HG03103 (cell line): ENCODE measurements around the gene EID2.

ENCODE experiments used
- ATAC-seq: cut with Tn5 transposase; IDR thresholded peaks from one replicate; pipeline ENCODE4 v1.9.1; 2021; ENCODE audit warnings: low read depth; ENCODE audit not compliant: unreplicated experiment

The EID2 gene

DNA sequence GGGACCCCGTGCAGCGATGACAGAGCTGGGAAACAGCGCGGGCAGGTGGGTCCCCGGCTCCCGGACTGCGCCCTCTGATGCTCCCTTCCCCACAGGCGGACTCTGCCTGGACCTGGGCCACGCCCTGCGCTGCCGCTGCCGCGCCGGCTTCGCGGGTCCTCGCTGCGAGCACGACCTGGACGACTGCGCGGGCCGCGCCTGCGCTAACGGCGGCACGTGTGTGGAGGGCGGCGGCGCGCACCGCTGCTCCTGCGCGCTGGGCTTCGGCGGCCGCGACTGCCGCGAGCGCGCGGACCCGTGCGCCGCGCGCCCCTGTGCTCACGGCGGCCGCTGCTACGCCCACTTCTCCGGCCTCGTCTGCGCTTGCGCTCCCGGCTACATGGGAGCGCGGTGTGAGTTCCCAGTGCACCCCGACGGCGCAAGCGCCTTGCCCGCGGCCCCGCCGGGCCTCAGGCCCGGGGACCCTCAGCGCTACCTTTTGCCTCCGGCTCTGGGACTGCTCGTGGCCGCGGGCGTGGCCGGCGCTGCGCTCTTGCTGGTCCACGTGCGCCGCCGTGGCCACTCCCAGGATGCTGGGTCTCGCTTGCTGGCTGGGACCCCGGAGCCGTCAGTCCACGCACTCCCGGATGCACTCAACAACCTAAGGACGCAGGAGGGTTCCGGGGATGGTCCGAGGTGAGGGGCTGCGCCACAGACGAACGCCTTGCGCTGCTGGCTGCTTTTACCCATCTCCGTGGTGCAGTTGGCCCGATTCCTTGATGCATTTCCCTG, 32.8 kb downstream of the EID2 start:
- ATAC-seq: no peak

DNA sequence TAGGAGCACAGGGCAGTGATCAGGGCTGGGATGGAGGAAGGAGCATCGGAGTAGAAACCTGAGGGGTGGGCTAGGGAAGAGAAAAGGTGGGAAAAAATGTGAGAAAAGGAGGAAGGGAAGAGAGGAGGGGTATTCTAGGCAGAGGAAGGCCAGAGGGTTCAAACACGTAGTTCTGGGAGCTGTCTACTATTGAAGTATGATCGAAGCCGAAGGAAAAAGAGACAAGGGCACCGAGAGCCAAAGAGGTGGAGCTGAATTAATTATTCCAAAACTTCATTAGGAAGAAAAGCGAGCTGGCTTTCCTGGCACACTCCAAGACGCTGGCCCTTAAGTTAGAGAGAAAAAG, 33.4 kb downstream of the EID2 start:
- no peak for ATAC-seq

DNA sequence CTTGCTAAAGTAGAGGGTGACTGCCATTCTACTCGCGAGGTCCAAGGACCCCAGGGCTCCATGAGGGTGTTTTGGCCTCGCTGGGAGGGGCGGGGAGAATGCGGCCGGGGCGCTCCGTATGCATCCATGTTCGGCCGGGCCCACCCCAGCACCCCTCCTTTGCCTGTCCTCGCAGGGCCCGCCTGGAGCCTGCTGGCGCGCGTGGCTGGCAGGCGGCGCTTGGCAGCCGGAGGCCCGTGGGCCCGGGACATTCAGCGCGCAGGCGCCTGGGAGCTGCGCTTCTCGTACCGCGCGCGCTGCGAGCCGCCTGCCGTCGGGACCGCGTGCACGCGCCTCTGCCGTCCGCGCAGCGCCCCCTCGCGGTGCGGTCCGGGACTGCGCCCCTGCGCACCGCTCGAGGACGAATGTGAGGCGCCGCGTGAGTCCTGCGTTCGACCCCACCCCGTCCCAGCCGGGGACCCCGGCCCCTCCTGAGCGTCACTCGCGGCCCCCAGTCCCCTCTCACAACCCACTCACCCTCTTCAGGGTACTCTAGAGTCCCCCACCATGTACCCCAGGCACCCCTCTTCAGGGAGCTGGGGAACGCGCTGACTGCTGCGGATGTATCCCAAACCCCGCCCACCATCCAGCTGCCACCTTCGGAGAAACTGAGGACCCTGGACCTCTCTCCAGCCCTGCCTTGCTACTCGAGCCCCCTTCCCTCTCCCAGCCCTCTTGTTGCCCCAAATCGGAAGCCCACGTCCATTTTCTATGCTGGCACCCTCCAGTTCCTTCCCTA, 37.1 kb downstream of the EID2 start:
- no peak for ATAC-seq

DNA sequence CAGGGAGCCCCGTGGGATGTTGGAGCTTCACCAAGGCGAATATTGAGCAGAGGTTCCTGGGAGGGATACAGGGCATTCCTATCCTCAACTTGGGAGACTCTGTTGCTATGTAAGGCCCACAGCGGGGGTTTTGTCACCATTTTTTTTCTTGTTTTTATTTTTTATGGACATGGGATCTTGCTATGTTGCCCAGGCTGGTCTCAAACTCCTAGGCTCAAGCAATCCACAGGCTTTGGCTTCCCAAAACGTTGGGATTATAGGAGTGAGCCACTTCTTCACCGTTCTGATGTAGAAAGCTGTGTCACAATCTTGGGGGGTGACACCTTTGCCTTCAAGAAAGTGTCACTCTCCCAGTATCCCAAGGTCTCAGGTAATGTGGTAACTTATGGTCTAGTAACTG, 38.6 kb downstream of the EID2 start:
- no peak for ATAC-seq

DNA sequence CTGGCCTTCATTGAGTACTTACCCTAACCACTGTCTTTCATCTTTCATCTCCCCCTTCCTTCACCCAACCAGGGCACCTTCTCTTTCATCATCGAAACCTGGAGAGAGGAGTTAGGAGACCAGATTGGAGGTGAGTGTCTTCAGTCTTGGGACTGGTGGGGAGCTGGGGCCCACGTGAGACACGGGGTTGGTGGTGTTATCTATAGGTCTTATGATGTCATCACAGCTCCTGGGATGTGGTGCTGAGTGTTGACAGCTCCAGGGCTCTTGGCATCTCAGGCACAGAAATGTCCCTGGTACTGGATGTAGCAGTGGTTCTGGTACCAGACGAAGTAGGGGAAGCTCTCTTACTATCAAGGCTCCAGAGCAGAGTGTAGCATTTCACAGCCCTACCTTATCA, 39.4 kb downstream of the EID2 start:
- ATAC-seq: no peak

DNA sequence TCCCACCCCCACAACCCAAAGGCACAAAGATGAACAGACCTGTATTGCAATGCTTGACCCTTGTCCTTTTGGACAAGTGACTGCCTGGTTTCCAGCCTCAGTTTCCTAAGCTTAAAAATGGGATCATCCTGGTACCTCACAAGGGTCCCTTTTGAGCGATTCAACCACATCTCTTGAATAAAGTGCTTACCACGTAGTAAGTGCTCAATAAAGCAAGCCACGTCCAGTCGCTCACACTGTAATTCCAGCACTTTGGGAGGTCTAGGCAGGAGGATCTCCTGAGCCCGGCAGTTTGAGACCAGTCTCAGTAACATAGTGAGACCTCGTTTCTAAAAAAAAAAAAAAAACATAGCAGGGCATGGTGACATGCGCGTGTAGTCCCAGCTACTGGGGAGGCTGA, 40.0 kb downstream of the EID2 start:
- no peak for ATAC-seq

DNA sequence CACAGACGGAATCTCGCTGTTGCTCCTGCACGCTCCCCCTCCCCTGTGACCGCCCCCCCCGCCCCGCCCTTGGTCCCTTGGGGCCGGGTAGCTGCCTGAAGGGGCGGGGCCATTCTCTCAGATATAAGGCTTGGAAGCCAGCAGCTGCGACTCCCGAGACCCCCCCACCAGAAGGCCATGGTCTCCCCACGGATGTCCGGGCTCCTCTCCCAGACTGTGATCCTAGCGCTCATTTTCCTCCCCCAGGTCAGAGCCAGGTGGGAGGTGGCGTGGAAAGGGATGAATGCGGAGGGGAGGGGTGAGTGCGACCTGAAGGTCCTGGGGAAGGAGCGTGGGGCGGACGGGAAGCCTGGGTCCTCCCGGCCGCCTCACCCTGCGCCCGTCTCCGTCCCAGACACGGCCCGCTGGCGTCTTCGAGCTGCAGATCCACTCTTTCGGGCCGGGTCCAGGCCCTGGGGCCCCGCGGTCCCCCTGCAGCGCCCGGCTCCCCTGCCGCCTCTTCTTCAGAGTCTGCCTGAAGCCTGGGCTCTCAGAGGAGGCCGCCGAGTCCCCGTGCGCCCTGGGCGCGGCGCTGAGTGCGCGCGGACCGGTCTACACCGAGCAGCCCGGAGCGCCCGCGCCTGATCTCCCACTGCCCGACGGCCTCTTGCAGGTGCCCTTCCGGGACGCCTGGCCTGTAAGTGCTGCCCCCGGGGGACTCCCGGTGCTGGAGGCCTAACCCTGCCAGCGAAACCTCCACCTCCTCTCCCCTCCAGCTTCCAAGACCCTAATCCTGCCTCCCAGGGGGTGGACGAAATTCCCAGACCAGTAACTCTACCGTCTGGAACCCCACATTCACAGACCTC, 40.9 kb downstream of the EID2 start, which contains the start of gene DLL3:
DLL3 (plus strand) TSS at position 150 of the 845 bp plus-strand sequence; CDS start at position 178, 28 bp downstream.
- ATAC-seq: no peak

DNA sequence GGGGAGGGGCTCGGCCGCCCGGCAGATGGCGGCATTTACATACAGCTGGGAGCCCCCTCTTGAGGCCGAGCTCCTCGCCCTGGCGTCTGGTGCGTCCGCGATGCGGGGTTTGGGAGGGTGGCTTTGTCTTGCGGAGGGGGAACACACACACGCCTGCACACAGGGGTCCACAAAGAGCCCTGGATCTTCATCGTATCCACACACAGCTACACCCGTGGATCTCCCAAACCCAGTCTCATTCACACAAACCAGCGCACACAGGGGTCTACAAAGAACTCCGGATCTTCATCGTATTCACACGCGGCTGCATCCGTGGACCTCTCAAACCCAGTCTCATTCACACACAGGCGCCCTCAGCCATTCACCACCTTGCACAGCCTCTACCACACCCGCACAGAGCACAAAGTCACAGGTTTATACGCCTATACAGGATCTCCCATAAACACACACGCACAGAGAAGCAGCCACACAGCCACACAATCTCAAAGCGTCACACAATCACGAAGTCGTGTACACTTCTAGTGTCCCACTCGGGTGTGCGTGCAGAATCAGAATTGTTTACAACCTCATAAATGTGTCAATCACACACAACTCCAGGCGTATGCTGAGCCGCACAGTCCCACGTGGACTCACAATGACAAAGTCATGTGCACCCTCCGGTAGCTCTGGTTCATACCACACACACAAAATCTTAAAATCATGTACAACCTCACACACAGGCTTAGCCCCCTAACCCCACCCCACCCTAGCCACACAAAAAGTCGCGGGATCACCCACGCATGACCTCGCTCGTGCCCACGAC, 41.8 kb downstream of the EID2 start:
- ATAC-seq: no peak

DNA sequence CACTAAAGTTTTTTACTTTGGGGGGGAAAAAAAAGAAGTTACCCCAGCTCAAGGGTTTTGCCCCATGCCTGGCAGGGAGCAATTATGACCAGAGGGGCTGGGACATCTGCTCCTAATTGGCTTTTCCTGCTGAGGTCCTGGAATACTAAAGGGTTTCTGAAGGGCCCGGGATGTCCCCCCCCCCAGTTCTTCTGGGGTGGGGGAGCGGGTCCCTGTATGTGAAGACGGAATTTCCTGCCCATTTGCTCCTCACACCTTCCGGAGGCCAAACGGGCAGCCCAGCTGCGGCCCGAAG, 42.3 kb downstream of the EID2 start:
- no peak for ATAC-seq

DNA sequence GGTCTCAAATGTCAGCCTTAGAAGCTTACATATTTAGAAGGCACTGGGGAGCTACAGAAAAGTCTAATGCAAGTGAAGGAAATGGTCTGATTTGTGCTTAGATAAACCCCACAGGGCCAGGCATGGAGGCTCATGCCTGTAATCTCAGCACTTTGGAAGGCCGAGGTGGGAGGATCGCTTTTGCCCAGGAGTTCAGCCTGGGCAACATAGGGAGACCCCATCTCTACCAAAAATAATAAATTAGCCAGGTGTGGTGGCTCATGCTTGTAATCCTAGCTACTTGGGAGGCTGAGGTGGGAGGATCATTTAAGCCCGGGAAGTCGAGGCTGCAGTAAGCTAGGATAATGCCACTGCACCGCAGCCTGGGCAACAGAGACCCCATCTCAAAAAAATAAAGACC, 43.9 kb downstream of the EID2 start:
- no peak for ATAC-seq

DNA sequence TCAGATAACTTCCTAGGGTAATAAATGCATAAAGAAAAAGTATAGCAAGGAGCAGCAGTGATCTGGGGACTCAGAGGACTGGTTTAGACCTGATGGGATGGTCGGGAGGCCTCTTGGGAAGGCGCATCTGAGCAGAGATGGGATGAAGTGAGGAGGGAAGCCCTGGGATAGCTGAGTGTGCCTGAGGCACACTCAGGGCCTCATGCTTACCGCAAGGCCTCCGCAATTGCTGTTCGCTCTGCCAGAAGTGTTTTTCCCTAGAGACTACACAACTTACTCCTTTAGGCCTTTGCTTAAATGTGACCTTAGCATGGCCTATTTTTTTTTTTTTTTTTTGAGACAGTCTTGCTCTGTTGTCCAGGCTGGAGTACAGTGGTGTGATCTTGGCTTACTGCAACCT, 45.3 kb downstream of the EID2 start:
- no peak for ATAC-seq

DNA sequence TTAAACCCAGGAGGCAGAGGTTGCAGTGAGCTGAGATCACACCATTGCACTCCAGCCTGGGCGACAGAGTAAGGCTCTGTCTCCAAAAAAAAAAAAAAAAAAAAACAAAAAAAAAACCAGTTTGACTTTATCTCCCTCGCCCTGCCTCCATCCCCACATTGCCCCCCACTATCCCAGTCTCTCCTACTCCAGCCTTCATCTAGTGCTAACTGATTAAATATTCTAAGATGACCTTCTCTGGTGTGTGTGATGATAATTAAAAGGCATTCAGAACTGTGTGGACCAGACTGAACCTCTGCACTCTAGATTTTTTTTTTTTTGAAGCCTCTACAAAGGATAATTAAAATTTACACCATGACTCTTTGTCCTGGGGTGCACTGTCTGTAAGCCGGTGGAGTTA, 47.2 kb downstream of the EID2 start:
- ATAC-seq: no peak

DNA sequence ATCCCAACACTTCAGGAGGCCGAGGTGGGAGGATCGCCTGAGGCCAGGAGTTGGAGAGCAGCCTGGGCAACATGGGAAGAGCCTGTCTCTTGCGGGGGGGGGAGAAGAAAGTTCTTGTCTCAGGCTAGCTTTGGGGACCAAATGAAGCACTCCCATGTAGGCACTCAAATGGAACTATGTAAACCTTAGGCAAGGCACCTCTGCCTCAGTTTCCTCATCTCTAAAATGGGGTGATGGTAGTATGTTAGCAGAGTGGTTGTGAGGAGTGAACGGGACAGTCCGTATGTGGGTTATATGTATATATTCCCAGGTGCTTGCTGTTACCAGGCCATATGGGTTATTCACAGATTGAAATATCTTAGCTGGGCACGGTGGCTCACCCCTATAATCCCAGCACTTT, 47.7 kb downstream of the EID2 start:
- no peak for ATAC-seq

DNA sequence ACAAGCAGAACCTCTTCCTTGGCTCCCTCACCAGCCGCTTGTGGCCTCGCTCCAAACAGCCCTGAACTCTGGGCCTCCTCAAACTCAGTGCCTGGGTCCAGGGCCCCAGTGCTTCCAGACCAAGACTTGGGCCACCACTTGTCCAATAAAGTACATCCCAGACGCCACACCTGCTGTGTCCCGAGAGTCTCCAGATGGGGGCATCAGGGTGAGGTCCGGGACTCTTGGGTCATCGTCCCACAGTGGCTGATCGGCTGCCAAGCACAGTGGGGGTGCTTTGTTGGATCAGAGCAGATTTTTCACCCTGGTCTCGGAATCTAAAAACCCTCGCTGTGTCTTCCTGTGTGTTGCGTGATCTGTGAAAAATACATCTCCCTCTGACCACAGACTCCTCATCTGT, 50.2 kb downstream of the EID2 start:
- no peak for ATAC-seq
